GM12878 (cell line): ENCODE measurements around the gene FMOD. TPM values are rescaled to one million over a fixed set of nuclear protein-coding genes. Genes with fewer than 3 reads are reported as not detected.
A peak's percentile ranks its signal among the peaks of the same experiment; 100 is the strongest.

ENCODE experiments used
- ATAC-seq: fragments of 200-7000 bp; cut with Tn5 transposase; 3 replicates; pipeline ENCODE4 v1.9.1; 2020; ENCODE audit warnings: mild to moderate bottlenecking, moderate library complexity
- BruUV-seq: library from RNA; stranded (reverse); fragments of 400-500 nt; replicated peaks from 2 replicates; lab custom pipeline; 2021; lab: Mats Ljungman, UMichigan
- CTCF ChIA-PET: fragments of 300-600 bp; sonication (Branson Sonifier 250); formaldehyde crosslinking; extraction: SDS; loops from one replicate; lab custom pipeline; 2021; ENCODE audit warnings: inconsistent platforms; lab: Yijun Ruan, JAX
- POLR2A ChIA-PET: fragments of 350-600 bp; formaldehyde crosslinking; extraction: SDS; loops from one replicate; lab custom pipeline; 2021; ENCODE audit warnings: inconsistent platforms; lab: Charles Lee
- RAD21 ChIA-PET: fragments of 300-600 bp; sonication (Branson Sonifier 250); formaldehyde crosslinking; loops from one replicate; lab custom pipeline; 2023; ENCODE audit warnings: antibody characterized with exemption; ENCODE audit not compliant: unreplicated experiment; lab: Charles Lee
- SMC1A ChIA-PET: fragments of 300-600 bp; sonication (Branson Sonifier 250); formaldehyde crosslinking; loops from one replicate; lab custom pipeline; 2023; ENCODE audit not compliant: unreplicated experiment, uncharacterized antibody; lab: Charles Lee
- DNase-seq: peaks from one replicate; pipeline ENCODE4 v3.0.0-alpha.2; 2011; ENCODE audit warnings: low read depth, low spot score
- FAIRE-seq: peaks from 3 replicates; lab custom pipeline; 2011; peaks lifted over from hg19 to GRCh38; lab: Jason Lieb, UNC
- H2AFZ ChIP-seq: 2 replicates; pipeline ENCODE4 v1.6.0; 2011; ENCODE audit warnings: low read depth, low read length, control low read depth; ENCODE audit not compliant: control insufficient read depth
- H3K27ac ChIP-seq: 2 replicates; pipeline ENCODE4 v1.5.1; 2011; ENCODE audit warnings: control low read depth; ENCODE audit not compliant: control insufficient read depth, insufficient read depth
- H3K27me3 ChIP-seq, 2 experiments: replicated peaks in 1 of 2; 2 replicates each; pipeline versions ENCODE4 v1.6.0 to v1.6.1; 2011; ENCODE audit warnings: low read length in 1 of 2; ENCODE audit not compliant: control insufficient read depth in 2 of 2, insufficient read depth in 2 of 2
- H3K36me3 ChIP-seq, 2 experiments: 2 replicates each; pipeline ENCODE4 v1.5.1; 2011; ENCODE audit warnings: low read length in 1 of 2; ENCODE audit not compliant: control insufficient read depth in 2 of 2, insufficient read depth in 2 of 2
- H3K4me1 ChIP-seq: 2 replicates; pipeline ENCODE4 v1.6.1; 2011; ENCODE audit warnings: mild to moderate bottlenecking, low read length, moderate library complexity, mixed read lengths; ENCODE audit not compliant: control insufficient read depth, insufficient read depth
- H3K4me2 ChIP-seq: 2 replicates; pipeline ENCODE4 v1.6.0; 2011; ENCODE audit warnings: control low read depth; ENCODE audit not compliant: control insufficient read depth, insufficient read depth
- H3K4me3 ChIP-seq: fragments of 200-600 bp; sonication (generic); 2 replicates; pipeline ENCODE4 v1.5.1; 2016
- H3K79me2 ChIP-seq: 2 replicates; pipeline ENCODE4 v1.6.0; 2011; ENCODE audit warnings: low read length; ENCODE audit not compliant: control insufficient read depth, insufficient read depth
- H3K9ac ChIP-seq: 2 replicates; pipeline ENCODE4 v1.8.0; 2011; ENCODE audit warnings: low read length, control low read depth, mixed read lengths; ENCODE audit not compliant: control insufficient read depth, insufficient read depth
- H3K9me3 ChIP-seq: replicated peaks from 3 replicates; pipeline ENCODE4 v1.5.1; 2011; ENCODE audit warnings: mild to moderate bottlenecking, low read length; ENCODE audit not compliant: control insufficient read depth, insufficient read depth
- H4K20me1 ChIP-seq: 2 replicates; pipeline ENCODE4 v1.6.0; 2011; ENCODE audit not compliant: control insufficient read depth, insufficient read depth
- CHD4 ChIP-seq: fragments of 200-600 bp; sonication (generic); IDR thresholded peaks from 2 replicates; pipeline ENCODE4 v1.6.1; 2016; ENCODE audit warnings: mild to moderate bottlenecking
- DPF2 ChIP-seq: fragments of 450-650 bp; IDR thresholded peaks from 2 replicates; pipeline ENCODE4 v1.6.1; 2017; ENCODE audit warnings: mild to moderate bottlenecking
- PML ChIP-seq: IDR thresholded peaks from 2 replicates; pipeline ENCODE4 v1.6.1; 2012; ENCODE audit warnings: low read length, inconsistent platforms
- RELA ChIP-seq: fragments of 450-650 bp; IDR thresholded peaks from 2 replicates; pipeline ENCODE4 v1.8.0; 2014; ENCODE audit warnings: borderline replicate concordance; ENCODE audit not compliant: partially characterized antibody
- RELB ChIP-seq: fragments of 450-650 bp; IDR thresholded peaks from 2 replicates; pipeline ENCODE4 v1.6.1; 2017; ENCODE audit warnings: low read depth, mild to moderate bottlenecking, moderate library complexity
- SMAD5 ChIP-seq: IDR thresholded peaks from 2 replicates; pipeline ENCODE4 v1.6.1; 2016; ENCODE audit warnings: antibody characterized with exemption, low read depth
- YBX1 ChIP-seq: fragments of 450-650 bp; IDR thresholded peaks from 2 replicates; pipeline ENCODE4 v1.6.1; 2016; ENCODE audit warnings: antibody characterized with exemption
- YY1 ChIP-seq: IDR thresholded peaks from 2 replicates; pipeline ENCODE4 v1.6.1; 2011; ENCODE audit warnings: low read depth, mild to moderate bottlenecking, low read length
- ZNF274 ChIP-seq: IDR thresholded peaks from one replicate; pipeline ENCODE4 v1.8.0; 2011; ENCODE audit not compliant: insufficient read length, insufficient read depth
- ZNF592 ChIP-seq: fragments of 450-650 bp; IDR thresholded peaks from 2 replicates; pipeline ENCODE4 v1.6.1; 2017; ENCODE audit warnings: mild to moderate bottlenecking, moderate library complexity
- ZNF687 ChIP-seq: fragments of 450-650 bp; IDR thresholded peaks from 2 replicates; pipeline ENCODE4 v1.6.1; 2017; ENCODE audit warnings: mild to moderate bottlenecking, moderate library complexity
- WGBS: methylation state at CpG from one replicate; pipeline ENCODE4 v1.1.6; 2016; ENCODE audit warnings: low lambda C conversion rate; ENCODE audit not compliant: insufficient replicate concordance, insufficient coverage; ENCODE audit errors: missing lambda C conversion rate; 5-methylcytosine and 5-hydroxymethylcytosine counted together
- in situ Hi-C: fragments of 300-500 bp; cut with MboI; formaldehyde crosslinking; loops from 9 replicates; pipeline ENCODE4 v1.14.3; 2018; ENCODE audit warnings: mixed read lengths
- intact Hi-C: fragments of 100-400 bp; cut with micrococcal nuclease; formaldehyde crosslinking; loops from one replicate; pipeline ENCODE4 v1.14.2; 2022; ENCODE audit not compliant: unreplicated experiment
- polyA plus RNA-seq, 11 experiments: library from polyadenylated mRNA; depleted of rRNA in 4 of 11; unstranded in 6 of 11; stranded (reverse) in 5 of 11; fragments of >200 nt; fragmentation: Nextera tagmentation in 4 of 11; fragmentation: Illumina TruSeq in 1 of 11; extraction: Ambion mirVana in 4 of 11; extraction: Trizol in 1 of 11; gene quantifications; 1 replicate in 1 of 11; 2 replicates in 10 of 11; pipeline versions ENCODE4 v1.2.1 to v1.2.3, GENCODE V29; 2011 to 2016; ENCODE audit warnings: inconsistent platforms in 2 of 11, missing spikeins in 2 of 11, low read depth in 1 of 11
- total RNA-seq, 4 experiments: library from RNA; depleted of rRNA in 3 of 4; stranded (reverse); fragments of >200 nt in 3 of 4; fragmentation: Illumina TruSeq in 1 of 4; extraction: Trizol in 1 of 4; gene quantifications; 2 replicates each; pipeline versions ENCODE4 v1.2.1 to v1.2.3, GENCODE V29; 2013 to 2021

FMOD gene
- total and polyA plus RNA-seq, 10 of the 15 experiments (the other 5 are each of a cell fraction or from before 2014, with no cell fraction given): 0.03 to 0.26 (median 0.11) TPM; not detected in 7

GRCh38 chr1:203381151-203381751, 30.3 kb upstream of the FMOD start (continued):
- TF ChIP-seq DPF2: peak; percentile 92; the same call in 1 of the 2 replicates

GRCh38 chr1:203380420-203381150, 29.7 kb upstream of the FMOD start:
- no peaks in the 10 kb centered on the region for H3K36me3 ChIP-seq
- peak overlapping the region; percentile 83 for H3K4me2 ChIP-seq
- peak overlapping the region; percentile 40 for H3K9ac ChIP-seq
- H3K4me3 ChIP-seq: peak overlapping the region; percentile 50
- peak; percentile 86 for ATAC-seq
- H3K27ac ChIP-seq: peak overlapping the region; percentile 81
- H2AFZ ChIP-seq: peak overlapping the region; percentile 36
- BruUV-seq: no TSS peak
- no peaks in the 10 kb centered on the region for H3K27me3 ChIP-seq
- ChIA-PET RAD21 (interaction anchor here (0.7 to 4.3 kb wide), 25 partner anchors 14 to 207 kb away, joined by 3 to 39 read pairs (median 5); no protein-coding TSS in a partner anchor), CTCF (interaction anchor here (0.6 to 3.9 kb wide), 17 partner anchors 11 to 1944 kb away, joined by 3 to 20 read pairs (median 6); partner anchors contain the start of gene BTG2), SMC1A (interaction anchor here (0.7 to 3.4 kb wide), 27 partner anchors 11 to 154 kb away, joined by 3 to 45 read pairs (median 4); no protein-coding TSS in a partner anchor), POLR2A (interaction anchor here (0.6 to 2.2 kb wide), 17 partner anchors 13 to 94 kb away, joined by 3 to 26 read pairs (median 4); no protein-coding TSS in a partner anchor)
- in situ Hi-C loops (no loop called here), intact Hi-C loops (loop anchor here (1.0 kb wide), 1 partner anchor 49 kb away; no protein-coding TSS in a partner anchor)
- peaks cover 25% of the 10 kb centered on the region for H3K4me1 ChIP-seq
- FAIRE-seq: no peak
- no peaks in the 10 kb centered on the region; the same call in 1 of the 3 replicates for H3K9me3 ChIP-seq
- 36% methylated on average over 3 of the region's 4 CpGs for WGBS
- DNase-seq: peak; percentile 43
- no peaks in the 10 kb centered on the region for H3K79me2 ChIP-seq
- H4K20me1 ChIP-seq: no peaks in the 10 kb centered on the region
- TF ChIP-seq CHD4 (no peak), SMAD5 (no peak), PML (no peak), YBX1 (no peak), ZNF274 (no peak), YY1 (no peak), ZNF592 (no peak), RELB (no peak), RELA (no peak), ZNF687 (no peak)
